Panc1 (cell line): Measurements from ENCODE around the gene ZNF599.

ENCODE experiments used
- POLR2AphosphoS5 ChIP-seq: IDR thresholded peaks from 2 replicates; pipeline ENCODE4 v1.6.1; 2012; ENCODE audit warnings: mild to moderate bottlenecking, low read depth, low read length, moderate library complexity
- TF ChIP-seq, protein P1 (sequence below): fragments of 450-650 bp; IDR thresholded peaks from 2 replicates; pipeline ENCODE4 v1.5.1; 2017; ENCODE audit warnings: mild to moderate bottlenecking

DNA sequence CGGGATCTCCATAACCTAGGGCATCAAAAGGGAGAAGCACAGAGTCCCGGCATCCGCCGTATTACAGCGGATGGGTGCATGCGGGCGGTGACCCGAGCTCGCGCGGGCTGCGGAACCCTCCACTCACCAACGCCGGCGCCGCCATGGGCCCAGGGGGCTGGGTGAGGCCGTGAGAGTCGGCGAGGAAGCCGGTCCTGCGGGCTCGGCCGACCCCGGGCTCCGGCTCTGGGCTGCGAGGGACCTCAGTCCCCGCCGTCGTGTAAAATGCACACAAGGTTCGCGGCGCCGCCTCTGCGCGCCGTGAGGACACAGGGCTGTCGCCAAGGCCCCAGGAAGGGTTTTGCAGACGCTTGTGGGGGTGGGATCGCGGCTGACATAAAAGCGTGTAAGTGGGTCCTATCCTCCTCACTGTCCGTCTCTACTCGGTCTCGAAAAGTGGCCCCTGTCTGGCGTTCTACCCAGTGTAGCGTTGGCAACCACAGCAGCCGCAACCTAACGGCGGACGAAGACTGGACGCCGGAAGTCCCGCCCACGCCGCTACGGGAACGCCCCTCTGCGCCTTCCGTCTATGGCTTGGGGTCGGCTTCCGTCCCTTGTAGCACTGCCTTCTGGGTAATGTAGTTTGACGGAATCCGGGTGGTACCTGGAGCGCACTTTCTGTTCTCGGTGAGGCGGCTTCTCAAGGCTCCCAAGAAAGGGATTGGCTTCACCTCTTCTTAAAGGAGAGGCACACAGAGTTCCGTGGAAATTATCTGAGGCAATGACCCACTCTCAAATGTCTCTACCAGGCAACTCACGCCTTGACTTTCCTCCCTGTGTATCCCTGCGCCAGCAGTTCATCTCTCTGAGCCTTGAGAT lies at the start of gene ZNF599:
- TF ChIP-seq, protein P1, sequence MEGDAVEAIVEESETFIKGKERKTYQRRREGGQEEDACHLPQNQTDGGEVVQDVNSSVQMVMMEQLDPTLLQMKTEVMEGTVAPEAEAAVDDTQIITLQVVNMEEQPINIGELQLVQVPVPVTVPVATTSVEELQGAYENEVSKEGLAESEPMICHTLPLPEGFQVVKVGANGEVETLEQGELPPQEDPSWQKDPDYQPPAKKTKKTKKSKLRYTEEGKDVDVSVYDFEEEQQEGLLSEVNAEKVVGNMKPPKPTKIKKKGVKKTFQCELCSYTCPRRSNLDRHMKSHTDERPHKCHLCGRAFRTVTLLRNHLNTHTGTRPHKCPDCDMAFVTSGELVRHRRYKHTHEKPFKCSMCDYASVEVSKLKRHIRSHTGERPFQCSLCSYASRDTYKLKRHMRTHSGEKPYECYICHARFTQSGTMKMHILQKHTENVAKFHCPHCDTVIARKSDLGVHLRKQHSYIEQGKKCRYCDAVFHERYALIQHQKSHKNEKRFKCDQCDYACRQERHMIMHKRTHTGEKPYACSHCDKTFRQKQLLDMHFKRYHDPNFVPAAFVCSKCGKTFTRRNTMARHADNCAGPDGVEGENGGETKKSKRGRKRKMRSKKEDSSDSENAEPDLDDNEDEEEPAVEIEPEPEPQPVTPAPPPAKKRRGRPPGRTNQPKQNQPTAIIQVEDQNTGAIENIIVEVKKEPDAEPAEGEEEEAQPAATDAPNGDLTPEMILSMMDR, result no peak
- TF ChIP-seq POLR2AphosphoS5, result peak; percentile 92
